Embryonic facial prominence (tissue), 1 donor: ENCODE results near the gene ITPR1.

Experiments used
- DNase-seq: peaks from one replicate; pipeline ENCODE4 v3.0.0-alpha.2; 2016; ENCODE audit errors: extremely low spot score

ITPR1 gene

GRCh38 chr3:4717363-4717740 is 224.2 kb downstream of the ITPR1 start:
- DNase-seq, result no peak

- DNase-seq, result no peak
These were observed 225.1 kb downstream of the ITPR1 start for GRCh38 chr3:4718179-4718736.

DNA sequence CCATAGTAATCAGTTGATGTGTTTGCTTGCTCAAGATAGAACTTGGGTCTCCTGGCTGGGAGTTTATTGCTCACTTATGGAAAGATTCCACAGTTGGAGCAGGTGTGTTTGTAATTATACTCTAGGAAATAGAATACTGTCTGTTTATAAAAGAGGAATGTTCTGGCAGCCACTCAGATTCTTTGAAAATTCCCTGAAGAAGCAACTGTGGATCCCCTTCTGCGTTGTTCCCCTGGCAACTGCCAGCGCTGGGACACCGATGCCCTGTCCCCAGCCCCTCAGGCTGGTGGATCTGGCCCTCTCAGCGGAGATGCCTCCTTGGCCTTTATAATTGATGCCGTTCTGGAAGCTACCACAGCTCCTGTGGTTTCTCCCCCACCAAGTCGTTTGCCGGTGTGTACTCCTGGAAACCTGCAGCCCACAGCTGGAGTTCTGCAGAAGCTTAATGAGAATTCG is 225.9 kb downstream of the ITPR1 start:
- DNase-seq, result peak; percentile 43

DNA sequence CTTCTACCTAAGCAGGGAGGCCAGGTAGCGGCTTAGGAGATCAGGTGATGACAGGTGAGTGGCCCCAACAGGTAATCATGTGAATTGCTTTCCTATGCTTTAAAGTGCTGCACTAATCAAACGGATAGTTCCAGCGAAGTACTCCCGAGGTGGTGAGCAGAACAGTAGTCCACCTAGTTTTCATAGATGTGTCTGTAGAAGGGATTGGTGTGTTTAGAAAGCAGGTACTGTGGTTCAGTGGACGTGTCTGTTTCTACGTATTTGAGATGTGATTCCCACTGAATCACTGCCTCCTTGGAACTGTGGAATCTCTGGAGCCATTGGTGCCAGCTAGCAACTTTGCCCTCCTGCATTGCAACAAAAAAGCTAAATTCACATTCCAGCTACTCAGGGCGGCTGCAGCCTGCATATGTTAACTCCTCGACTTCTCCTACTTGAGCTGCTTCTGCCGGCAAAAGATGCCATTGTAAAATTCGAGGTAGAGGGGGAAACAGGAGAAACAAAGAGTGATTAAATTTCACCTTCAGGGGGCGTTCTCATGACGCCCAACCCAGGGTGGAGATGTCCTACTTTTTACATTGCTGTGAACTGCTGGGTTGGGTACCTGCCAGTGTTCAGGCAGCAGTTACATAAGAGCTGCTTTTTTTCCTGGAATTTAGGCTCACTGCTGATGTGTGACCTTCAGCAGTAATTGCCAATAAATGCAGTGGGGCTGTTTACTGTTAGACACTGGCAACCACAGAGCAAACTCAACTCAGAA is 227.3 kb downstream of the ITPR1 start:
- DNase-seq, result peak; percentile 37

GRCh38 chr3:4721511-4721911 is 228.4 kb downstream of the ITPR1 start:
- no peak for DNase-seq

DNA sequence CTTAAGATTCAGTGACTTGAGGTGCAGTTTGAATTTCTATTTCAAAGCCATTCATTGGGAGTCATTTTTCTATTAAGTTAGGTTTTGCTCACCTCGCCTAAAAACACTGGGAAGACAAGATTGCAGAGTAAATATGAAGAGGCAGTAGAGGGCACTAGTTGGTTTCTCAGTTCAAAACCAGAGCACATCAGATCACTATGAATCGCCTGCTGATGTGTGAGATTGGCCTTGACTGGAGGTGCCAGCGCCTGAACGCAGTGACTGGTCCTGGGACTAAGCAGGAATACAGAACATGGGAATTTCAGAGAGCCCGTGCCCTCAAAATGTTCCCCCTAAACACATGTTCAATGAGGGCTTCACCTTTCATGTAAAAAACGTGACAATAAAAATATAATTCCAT is 229.0 kb downstream of the ITPR1 start:
- DNase-seq, result no peak

DNA sequence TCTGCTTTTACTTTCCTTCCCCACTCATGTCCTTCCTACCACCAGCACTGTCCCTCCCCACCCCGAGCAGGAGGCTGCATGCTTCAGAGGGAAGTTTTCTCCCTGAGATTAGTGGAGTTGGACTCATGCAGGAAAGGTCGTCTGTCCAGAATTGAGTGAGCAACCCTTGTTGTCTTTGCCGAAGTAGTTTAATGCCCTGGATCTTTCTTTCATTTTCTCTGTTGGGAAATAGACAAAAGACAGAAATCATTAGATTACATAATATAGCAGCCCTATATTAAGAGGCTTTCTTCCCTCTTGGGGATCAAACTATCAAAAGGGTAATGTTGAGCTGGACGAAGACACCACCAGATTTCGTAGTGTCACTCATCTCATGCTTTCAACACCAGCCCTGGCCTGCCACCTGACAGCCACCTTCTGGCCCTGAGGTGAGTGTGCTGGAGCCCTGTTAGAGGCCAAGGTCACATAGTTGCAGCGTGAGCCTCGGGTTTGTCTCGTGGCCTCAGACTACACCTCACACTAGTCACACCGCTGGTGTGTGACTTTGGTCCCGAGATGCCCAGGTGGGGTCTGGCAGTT is 231.0 kb downstream of the ITPR1 start:
- no peak for DNase-seq

GRCh38 chr3:4726549-4726948 is 233.4 kb downstream of the ITPR1 start:
- no peak for DNase-seq

DNA sequence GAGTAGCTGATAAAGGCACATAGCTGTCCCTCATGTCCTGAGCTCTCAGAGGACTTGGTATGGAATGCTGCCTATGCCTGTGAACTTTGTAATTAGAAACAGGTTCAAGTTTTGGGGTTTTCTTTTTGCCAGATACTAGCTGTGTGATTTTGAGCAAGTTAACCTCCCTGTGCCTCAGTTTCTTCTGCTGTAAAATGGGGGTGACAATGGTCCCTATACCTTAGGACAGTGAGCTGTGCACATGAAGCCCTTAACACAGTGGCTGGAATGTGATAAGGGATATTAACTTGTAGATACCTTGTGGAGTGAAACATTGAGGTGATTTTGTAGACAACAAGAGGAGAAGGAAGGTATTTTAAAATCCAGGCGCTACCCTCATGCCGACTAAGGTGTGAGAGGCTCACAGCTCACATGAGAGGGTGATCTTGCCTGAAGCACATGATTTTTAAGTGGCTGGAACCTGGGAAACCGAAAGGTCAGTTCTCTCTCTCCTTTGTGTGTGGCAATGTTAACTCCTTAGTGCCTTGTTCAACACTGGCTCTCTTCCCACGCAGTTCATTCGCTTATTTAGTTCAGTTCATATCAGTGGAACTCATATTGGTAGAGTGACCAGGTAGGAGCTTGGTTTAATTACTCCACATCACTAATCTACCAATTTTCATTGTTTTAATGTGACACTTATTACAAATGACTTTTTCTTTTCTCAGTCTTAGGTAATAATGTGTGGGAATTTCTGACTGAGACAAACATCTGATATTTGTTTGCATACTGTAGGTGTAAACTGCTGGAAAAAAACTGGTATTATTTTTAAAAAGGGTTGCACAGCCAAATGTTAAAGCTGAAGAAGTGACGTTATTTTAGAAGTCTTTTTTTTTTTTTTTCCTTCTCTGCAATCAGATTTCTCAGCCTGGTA is 236.2 kb downstream of the ITPR1 start:
- DNase-seq, result no peak

- no peak for DNase-seq
These were observed 237.6 kb downstream of the ITPR1 start for GRCh38 chr3:4730719-4731118.

DNA sequence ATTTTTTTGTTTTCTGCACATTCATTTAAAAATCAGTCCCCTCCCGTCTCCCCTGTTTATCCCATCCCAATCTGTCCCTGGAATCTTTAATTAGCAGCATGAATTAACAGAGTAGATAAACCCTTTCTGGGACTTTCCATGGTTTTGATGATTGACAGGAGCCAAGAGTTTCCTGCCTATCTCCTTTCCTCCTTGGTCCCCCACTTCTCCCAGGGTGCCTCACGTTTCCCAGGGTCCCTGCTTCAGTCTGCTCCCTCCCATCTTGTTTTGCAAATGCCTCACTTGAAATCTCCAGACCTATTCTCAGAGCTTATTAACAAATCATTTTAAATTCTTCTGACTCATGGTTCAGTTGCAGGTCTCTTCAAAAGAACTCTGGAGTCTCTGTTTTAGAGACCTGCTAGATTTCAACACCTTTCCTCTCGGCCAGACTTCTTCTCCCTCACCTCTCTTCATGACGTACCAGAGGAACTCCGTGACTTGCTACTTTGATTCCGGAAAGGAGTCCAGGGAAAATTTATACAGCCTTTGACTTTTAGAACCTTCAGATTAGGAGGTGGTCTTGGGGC is 238.5 kb downstream of the ITPR1 start:
- no peak for DNase-seq

- DNase-seq, result no peak
These were observed 239.8 kb downstream of the ITPR1 start for GRCh38 chr3:4732925-4733324.

GRCh38 chr3:4734454-4734853 is 241.3 kb downstream of the ITPR1 start:
- DNase-seq, result no peak

GRCh38 chr3:4735243-4735642 is 242.1 kb downstream of the ITPR1 start:
- DNase-seq, result no peak

DNA sequence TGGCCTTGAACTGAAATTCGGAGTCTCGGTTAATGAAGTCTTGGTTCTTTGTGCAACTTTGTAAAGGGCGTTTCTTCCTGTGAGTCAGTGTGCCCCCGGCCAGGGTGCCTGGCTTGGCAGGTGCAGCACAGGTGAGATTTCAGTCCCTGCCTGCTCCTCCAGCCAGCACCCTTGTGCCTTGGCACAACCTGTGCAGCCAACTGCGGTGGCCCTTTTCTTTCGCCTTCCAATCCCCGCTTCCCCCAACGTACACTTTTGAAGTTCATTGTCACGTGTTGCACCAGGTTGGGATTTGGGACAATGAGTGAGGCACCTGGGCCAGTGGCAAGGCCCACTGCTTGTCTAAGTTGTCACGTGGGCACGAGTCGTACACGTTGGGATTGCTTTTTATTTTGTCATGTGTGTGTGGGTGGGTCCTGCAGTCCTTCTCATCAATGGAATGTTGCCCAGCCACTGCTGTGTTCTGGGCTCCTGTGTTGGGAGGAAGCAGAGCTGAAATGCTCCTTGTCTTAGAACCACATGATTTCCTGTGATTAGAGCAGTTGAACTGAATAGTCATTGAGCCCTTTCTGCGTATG is 243.2 kb downstream of the ITPR1 start:
- no peak for DNase-seq

DNA sequence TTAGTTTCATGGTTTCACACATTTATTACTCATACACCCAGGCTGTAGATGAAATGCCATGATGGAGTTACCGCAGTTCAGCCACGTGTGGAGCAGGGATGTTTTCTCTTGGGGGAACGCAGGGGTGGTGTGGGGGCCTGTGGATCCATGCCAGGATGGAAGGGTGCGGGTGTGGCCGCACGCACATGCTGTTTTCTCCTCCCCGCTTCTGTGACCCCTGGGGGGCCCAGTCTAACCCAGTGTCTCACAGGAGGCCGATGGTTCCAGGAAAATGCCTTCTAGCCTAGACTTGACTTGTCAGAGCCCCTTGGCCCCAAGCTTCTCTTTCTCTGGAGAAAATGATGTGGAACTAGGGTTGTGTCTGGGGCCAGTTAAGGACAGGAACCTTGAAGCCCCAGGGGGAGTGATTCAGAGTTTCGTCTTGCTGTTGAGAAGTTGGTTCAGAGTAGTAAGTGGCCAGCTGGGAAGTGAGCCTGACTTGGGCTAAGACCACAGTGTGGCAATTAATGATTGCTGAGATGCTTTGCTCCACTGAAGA is 245.7 kb downstream of the ITPR1 start:
- DNase-seq, result no peak

GRCh38 chr3:4739289-4740236 is 246.4 kb downstream of the ITPR1 start:
- no peak for DNase-seq

DNA sequence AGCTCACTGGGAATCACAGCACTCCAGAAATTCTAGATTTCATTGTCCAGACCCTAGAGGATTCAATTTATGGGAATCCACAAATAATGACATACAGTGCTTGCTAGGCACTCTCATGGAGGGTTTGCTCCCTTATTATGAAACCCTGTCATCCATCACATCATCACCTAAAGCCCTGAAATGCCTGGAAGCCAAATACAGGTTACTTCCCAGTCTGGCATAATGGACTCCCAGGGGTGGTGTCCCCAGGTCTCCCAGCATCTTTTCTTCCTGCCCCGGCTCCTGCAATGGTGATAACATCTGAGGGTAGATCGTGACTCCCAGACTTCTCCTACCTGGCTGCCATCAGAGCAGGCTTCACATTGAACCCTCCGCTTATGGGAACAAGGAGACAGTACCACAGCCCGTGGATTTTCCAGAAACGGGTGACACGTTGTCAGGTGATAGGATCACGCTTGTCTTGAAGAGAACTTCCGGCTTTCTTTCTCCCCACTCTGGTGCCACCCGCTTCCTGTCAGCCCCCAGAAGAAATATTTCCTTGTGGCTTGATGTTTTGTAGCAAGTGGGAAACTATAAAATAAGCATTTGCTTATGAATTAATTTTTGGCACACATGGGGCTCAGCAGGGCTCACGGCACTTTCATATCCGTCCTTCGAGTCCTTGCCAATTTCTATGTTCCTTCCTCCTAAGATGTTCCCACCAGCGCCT is 247.4 kb downstream of the ITPR1 start:
- DNase-seq, result no peak

DNA sequence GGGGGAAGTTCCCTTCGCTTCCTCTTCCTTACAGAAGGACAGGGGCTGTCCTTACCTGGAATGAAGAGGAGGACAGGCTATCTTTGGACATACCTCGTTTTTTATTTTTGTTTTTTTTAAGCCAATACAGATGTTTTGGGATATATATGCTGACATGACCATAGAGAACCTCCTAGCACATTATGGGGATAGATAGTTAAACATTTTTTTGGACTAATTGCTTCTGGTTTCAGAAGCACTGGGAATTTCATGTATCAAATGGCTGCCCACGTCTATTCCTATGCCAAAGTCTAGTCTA is 247.9 kb downstream of the ITPR1 start:
- DNase-seq, result no peak
